Astrocyte of the spinal cord (primary cell): Measurements from ENCODE around the gene DAPL1.

Experiments
- DNase-seq: peaks from one replicate; pipeline ENCODE4 v3.0.0; 2011; ENCODE audit warnings: low read depth, low spot score
- H3K4me3 ChIP-seq: 2 replicates; pipeline ENCODE4 v1.5.1; 2011; ENCODE audit warnings: low read depth, mild to moderate bottlenecking, low read length, moderate library complexity
- in situ Hi-C: cut with HindIII; loops from 2 replicates; pipeline ENCODE4 v1.10.0; 2017; ENCODE audit warnings: low sequenced_read_pairs
- TF ChIP-seq, protein P1 (sequence below): IDR thresholded peaks from 2 replicates; pipeline ENCODE4 v1.5.1; 2012; ENCODE audit warnings: low read depth, mild to moderate bottlenecking, low read length, inconsistent platforms

DAPL1 gene

DNA sequence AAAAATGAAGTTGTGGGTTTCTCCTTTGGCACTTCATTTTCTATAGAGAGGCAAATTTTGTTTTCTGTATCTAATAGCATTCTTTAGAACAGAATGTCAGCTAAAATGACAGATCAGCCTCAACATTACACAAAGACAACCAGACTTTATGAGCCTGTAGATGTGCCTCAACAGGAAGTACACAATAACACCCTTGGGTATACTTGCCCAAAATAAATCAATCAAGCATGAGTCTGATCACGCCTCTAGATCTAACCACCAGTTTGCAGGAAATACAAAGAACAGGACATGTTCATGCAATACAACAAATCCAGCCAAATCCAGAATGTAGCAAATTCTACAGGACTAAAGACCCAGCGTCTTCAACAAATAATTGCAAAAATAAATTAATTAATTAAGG lies 11.2 kb upstream of the DAPL1 start:
- TF ChIP-seq, protein P1, sequence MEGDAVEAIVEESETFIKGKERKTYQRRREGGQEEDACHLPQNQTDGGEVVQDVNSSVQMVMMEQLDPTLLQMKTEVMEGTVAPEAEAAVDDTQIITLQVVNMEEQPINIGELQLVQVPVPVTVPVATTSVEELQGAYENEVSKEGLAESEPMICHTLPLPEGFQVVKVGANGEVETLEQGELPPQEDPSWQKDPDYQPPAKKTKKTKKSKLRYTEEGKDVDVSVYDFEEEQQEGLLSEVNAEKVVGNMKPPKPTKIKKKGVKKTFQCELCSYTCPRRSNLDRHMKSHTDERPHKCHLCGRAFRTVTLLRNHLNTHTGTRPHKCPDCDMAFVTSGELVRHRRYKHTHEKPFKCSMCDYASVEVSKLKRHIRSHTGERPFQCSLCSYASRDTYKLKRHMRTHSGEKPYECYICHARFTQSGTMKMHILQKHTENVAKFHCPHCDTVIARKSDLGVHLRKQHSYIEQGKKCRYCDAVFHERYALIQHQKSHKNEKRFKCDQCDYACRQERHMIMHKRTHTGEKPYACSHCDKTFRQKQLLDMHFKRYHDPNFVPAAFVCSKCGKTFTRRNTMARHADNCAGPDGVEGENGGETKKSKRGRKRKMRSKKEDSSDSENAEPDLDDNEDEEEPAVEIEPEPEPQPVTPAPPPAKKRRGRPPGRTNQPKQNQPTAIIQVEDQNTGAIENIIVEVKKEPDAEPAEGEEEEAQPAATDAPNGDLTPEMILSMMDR = no peak
- H3K4me3 ChIP-seq = no peak overlapping the region
- in situ Hi-C loops = no loop called here

DNA sequence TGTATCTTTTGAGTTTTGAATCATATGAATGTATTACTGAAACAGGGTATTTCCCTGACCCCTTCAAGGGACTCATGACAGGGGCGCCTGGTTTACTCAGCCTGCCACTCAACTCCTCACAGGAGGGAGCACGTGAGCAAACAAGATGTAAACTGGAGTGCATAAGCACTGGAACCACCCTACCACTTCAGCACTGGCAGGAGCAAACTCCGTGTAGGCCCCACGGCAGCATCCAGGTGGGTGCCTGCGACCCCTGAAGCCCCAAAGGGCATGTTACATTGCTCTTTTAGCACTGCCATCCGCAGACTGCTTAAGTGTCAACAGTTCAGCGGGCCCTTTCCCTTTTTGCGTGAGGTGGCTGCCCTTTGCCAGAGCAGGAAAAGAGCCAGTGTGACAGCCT lies 8.2 kb upstream of the DAPL1 start:
- TF ChIP-seq, protein P1 = no peak
- in situ Hi-C loops = no loop called here
- no peak overlapping the region for H3K4me3 ChIP-seq
- DNase-seq = no peak

More for the DNA sequence above, 11.2 kb upstream of the DAPL1 start:
- no peak for DNase-seq

DNA sequence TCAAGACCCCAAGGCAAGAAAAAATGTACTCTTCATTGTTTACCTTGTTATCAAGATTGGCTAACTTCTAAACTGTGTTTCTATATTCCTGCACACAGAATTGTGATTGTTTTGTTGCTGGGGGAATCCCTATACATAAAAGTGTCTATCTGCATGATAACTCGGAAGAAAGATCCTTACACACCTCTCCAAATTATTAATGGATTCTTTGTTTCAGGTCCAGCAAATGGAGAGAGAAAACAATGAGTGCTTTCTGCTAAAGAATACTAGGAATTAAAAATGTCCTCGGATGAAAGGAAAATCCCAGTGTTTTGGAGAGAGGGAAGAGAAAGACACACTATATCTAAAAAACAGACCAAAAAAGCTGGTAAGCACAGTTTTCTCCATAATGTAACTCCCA lies 6.2 kb upstream of the DAPL1 start:
- TF ChIP-seq, protein P1 = no peak
- DNase-seq = no peak
- H3K4me3 ChIP-seq = no peak overlapping the region
- in situ Hi-C loops = no loop called here

DNA sequence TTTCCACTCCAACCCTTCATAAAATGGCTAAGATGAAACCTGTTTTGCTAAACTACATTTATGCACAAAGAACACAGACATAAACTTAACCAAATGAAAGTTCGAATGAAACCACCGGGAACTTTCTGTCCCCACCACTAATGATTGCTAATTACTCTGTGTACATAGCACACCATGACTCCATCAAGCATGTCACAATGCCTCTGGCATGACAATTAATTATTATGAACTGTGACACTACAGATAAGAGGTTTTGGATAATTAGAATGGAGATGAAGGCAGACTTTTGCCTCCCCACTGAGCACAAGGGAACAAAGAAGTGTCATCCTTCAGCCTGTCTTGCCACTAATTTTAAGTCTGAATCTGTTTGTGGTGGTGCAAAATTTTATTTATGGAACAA lies 1.5 kb downstream of the DAPL1 start:
- no peak for DNase-seq
- in situ Hi-C loops = no loop called here
- no peak overlapping the region for H3K4me3 ChIP-seq
- TF ChIP-seq, protein P1 = no peak

DNA sequence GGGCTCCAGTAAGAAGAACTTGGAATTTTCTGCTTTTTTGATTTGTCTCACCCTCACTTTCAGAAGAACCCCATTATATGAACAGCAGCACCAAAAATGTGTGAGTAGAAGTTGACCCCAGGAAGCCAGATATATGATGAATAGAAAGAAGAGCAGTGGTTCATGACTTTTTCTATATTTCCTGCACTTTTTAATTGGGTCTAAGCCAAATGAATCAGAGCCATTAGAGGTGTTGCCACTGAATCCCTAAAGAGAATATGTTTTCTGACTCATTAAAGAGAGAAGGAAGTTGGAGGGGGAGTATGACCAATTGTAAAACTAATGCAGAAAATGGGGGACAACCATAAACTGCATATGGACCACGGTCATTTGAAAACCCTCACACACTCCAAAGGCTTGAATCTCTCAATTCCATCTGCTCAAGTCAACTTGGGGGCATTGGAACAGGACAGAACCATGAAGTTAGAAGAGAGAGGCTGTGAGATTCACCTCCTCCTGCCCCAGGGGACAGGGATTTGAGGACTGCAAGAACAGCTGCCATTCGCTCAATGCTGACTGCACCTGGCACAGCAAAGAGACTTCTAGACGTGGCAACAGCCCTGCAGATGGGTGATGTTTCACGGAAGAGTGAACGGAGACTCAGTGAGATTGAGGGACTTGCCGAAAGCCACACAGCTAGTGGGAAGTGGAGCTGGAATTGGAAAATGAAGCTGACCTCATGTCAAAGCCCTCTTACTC lies 3.0 kb downstream of the DAPL1 start:
- peak; percentile 8 for DNase-seq
- no peak overlapping the region for H3K4me3 ChIP-seq
- in situ Hi-C loops = no loop called here
- TF ChIP-seq, protein P1 = no peak

DNA sequence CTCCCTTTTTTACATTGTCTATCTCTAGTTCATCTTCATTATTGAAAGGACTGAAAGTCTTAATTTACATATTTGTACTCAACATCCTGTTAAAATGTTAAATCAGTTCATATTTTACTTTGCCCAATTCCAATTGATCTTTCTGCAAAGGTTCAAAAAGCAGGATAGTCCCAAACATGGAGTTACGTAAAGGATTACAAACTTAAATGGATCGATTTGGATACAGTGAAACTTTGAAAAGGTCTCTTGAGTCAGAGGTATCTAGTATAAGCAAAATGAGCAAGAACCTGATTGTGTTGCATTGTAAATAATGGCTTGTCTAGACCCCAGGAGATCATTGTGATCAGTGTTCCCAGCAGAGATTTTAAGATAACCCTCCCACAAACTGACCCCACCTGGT lies 4.1 kb downstream of the DAPL1 start:
- no peak for DNase-seq
- H3K4me3 ChIP-seq = no peak overlapping the region
- in situ Hi-C loops = no loop called here
- TF ChIP-seq, protein P1 = no peak

DNA sequence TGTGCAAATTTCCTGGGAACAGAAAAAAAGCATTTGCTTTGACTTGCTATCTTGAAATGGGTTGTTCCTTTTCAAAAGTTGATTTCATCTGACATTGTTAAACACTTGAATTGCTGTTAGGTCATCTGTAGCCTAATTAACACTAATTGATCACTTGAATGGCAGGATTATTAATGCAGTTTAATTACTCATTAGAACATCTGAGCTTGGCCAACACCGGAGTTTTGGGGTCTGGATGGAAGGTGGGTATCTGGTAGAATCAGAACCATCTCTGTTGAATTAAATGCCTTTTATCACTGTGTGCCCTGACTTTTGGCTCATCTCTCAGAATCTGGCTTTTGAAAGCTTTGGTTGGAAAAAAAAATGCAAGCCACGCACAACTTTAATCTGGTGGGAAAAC lies 8.4 kb downstream of the DAPL1 start:
- TF ChIP-seq, protein P1 = no peak
- no peak overlapping the region for H3K4me3 ChIP-seq
- DNase-seq = no peak
- in situ Hi-C loops = no loop called here
